ENCODE measurements around the gene C1S.
"Not testable (repeated sequence)": the region's sequence is repeated elsewhere in the genome, so short reads cannot be mapped to it uniquely, and the experiment has no call there.

Gene C1S

DNA sequence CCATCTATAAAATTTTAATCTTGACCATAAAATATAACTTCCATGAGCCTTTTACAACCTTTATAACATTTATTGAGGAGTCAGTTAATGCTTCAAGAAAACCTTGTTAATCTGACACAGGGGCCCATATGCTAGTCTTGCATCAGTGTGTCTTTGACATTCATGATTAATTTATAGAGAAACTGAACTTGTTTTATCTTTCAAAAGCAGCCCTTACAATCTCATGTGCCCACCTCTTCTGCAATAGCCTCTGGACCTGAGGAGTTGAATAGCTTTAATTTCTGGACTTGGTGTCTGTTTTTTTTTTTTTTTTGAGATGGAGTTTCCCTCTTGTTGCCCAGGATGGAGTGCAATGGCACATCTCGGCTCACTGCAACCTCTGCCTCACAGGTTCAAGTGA is 33.7 kb upstream of the C1S start:
- H3K27me3 ChIP-seq (replicated peaks): no peaks in the 10 kb centered on the region
- H3K4me3 ChIP-seq (ENCODE audit: low read depth, low read length): no peak overlapping the region
- no peak overlapping the region for H3K27ac ChIP-seq
- in situ Hi-C loops (cut with HindIII; ENCODE audit: low pct_ligation_motif_present, low sequenced_read_pairs): no loop called here
- no peak for DNase-seq
- H3K36me3 ChIP-seq (replicated peaks): no peaks in the 10 kb centered on the region
- no peak for TF ChIP-seq CTCF (IDR thresholded peaks at IDR 0.05; ENCODE audit: low read depth, low read length, missing control alignments)

GRCh38 chr12:7031306-7031705 is 29.2 kb upstream of the C1S start:
- in situ Hi-C loops (cut with HindIII; ENCODE audit: low pct_ligation_motif_present, low sequenced_read_pairs): no loop called here
- Histone ChIP-seq H3K27ac (no peak overlapping the region), H3K27me3 (replicated peaks) (no peaks in the 10 kb centered on the region), H3K36me3 (replicated peaks) (no peaks in the 10 kb centered on the region), H3K4me3 (ENCODE audit: low read depth, low read length) (no peak overlapping the region)
- no peak for TF ChIP-seq CTCF (IDR thresholded peaks at IDR 0.05; ENCODE audit: low read depth, low read length, missing control alignments)
- no peak for DNase-seq

GRCh38 chr12:7032990-7033389 is 27.5 kb upstream of the C1S start:
- Histone ChIP-seq H3K4me3 (ENCODE audit: low read depth, low read length) (no peak overlapping the region), H3K27ac (no peak overlapping the region), H3K36me3 (replicated peaks) (no peaks in the 10 kb centered on the region), H3K27me3 (replicated peaks) (no peaks in the 10 kb centered on the region)
- in situ Hi-C loops (cut with HindIII; ENCODE audit: low pct_ligation_motif_present, low sequenced_read_pairs): no loop called here
- TF ChIP-seq CTCF (IDR thresholded peaks at IDR 0.05; ENCODE audit: low read depth, low read length, missing control alignments): no peak
- no peak for DNase-seq

- H3K4me3 ChIP-seq (ENCODE audit: low read depth, low read length): no peak overlapping the region
- no peak for DNase-seq
- no peak for TF ChIP-seq CTCF (IDR thresholded peaks at IDR 0.05; ENCODE audit: low read depth, low read length, missing control alignments)
- H3K27ac ChIP-seq: no peak overlapping the region
- in situ Hi-C loops (cut with HindIII; ENCODE audit: low pct_ligation_motif_present, low sequenced_read_pairs): no loop called here
- H3K36me3 ChIP-seq (replicated peaks): no peaks in the 10 kb centered on the region
- no peaks in the 10 kb centered on the region for H3K27me3 ChIP-seq (replicated peaks)
Measured at GRCh38 chr12:7034464-7034863, 26.1 kb upstream of the C1S start.

GRCh38 chr12:7035463-7035862 is 25.1 kb upstream of the C1S start:
- Histone ChIP-seq H3K27ac (no peak overlapping the region), H3K27me3 (replicated peaks) (no peaks in the 10 kb centered on the region), H3K4me3 (ENCODE audit: low read depth, low read length) (no peak overlapping the region), H3K36me3 (replicated peaks) (no peaks in the 10 kb centered on the region)
- DNase-seq: no peak
- in situ Hi-C loops (cut with HindIII; ENCODE audit: low pct_ligation_motif_present, low sequenced_read_pairs): no loop called here
- TF ChIP-seq CTCF (IDR thresholded peaks at IDR 0.05; ENCODE audit: low read depth, low read length, missing control alignments): no peak

DNA sequence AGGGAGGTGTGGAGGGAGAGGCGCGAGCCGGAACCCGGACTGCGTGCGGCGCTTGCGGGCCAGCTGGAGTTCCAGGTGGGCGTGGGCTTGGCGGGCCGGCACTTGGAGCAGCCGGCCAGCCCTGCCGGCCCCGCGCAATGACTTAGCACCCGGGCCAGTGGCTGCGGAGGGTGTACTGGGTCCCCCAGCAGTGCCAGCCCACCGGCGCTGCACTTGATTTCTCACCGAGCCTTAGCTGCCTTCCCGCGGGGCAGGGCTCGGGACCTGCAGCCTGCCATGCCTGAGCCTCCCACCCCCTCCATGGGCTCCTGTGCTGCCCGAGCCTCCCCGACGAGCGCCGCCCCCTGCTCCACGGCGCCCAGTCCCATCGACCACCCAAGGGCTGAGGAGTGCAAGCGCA is 23.1 kb upstream of the C1S start:
- in situ Hi-C loops (cut with HindIII; ENCODE audit: low pct_ligation_motif_present, low sequenced_read_pairs); H3K36me3 ChIP-seq (replicated peaks); H3K4me3 ChIP-seq (ENCODE audit: low read depth, low read length); H3K27me3 ChIP-seq (replicated peaks); H3K27ac ChIP-seq; DNase-seq: not testable (repeated sequence)
